NCI-H524 treated with DMSO at 0.1 percent for 48 hours (cell line): Measurements from ENCODE around the gene FAM217A.
"Not testable (repeated sequence)": the region's sequence is repeated elsewhere in the genome, so short reads cannot be mapped to it uniquely, and the experiment has no call there.

Experiments
- DNase-seq: peaks from one replicate; lab custom pipeline; 2025; lab: John Stamatoyannopoulos, UW

The FAM217A gene, protein sequence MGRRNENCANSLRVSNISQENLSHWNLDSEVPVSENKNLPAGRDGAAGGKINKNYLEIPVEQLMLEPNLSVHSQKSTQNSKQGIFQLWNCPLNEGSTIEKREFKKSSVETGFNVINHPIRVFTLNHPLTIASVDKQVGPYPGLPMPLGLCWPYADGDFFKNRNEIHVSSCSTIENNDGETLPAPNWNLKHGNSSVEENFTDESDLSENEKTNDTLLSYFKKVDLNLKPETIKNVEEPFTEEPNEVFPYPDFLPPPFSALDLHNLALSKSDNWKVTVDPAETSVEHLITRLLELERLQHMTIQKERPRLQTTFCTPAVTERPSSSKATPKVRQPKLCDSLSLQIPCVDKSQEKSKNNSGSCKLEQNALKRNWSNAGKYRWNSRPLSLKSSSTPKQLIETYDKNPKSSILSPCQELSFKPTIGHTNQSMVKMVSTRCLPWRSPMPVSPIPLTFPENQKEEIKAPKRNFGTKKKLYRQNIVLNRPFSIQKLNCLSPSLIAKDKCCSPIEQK

GRCh38 chr6:4078691-4079471 is at the start of gene FAM217A:
Gene FAM217A (minus strand): TSS chr6:4079137. CDS start chr6:4077414, 1,723 bp downstream.
- DNase-seq, result no peak

DNA sequence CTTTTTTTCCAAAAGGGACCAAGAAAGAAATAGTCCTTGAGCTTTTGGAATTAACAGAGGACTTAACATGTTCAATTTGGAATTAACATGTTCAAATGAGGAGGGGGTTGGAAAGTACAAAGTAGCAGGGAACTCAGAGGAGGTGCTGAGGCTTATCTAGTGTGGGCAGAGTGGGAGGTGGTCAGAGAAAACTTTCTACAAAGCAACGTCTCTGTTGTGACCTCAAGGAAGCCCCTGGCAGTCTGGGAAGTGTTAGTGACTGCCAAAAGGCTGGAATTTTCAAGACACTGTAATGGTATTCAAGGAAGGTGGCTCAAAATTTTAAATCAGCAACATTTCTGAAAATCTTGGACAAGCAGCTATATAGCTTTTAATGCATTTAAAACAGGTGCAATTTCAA is 49.1 kb upstream of the FAM217A start:
- DNase-seq, result no peak

DNA sequence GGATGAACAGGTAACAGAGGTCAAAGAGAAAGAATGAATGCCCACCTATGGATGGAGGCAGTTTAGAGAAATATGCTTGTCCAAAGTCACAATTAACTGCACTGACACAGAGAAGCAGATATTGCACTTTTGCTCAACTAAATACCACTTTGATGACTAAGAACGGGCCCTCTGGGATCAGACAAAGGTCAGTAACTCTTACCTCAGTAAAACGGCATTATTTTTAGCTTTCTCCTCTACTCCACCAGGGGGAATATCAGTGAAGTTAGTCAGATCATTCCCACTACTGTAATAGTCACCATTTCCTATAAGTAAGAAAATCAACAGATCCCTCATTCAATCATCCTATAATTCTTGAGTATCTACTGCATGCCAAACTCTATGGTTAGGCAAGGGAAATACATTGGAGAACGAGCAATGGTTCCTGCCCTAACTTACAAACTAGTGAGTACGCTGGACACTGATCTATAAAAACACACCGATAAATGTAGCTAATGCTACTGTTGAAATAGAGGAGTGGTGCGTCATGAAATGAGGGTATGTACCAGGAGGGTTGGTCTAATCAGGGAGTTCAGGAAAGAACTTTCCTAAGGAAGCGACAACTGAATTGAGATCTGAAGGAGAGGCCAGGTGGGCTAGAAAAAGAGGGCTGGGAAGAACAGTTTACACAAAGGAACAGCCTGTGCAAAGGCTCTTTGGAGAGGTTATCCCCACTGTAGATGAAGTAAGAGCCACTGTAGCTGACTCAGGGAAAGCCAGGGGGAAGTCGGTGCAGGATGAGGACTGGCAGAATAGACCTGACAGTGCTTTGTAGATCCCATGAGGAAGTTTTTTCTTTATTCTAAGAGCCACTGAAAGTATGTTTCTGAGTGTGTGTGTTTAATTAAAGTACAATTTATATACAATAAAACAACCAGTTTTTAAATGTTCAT is 47.3 kb upstream of the FAM217A start:
- DNase-seq, result no peak

- DNase-seq, result no peak
Observed at GRCh38 chr6:4125500-4125899, 46.6 kb upstream of the FAM217A start.

- DNase-seq, result no peak
Observed at GRCh38 chr6:4124351-4124750, 45.4 kb upstream of the FAM217A start.

DNA sequence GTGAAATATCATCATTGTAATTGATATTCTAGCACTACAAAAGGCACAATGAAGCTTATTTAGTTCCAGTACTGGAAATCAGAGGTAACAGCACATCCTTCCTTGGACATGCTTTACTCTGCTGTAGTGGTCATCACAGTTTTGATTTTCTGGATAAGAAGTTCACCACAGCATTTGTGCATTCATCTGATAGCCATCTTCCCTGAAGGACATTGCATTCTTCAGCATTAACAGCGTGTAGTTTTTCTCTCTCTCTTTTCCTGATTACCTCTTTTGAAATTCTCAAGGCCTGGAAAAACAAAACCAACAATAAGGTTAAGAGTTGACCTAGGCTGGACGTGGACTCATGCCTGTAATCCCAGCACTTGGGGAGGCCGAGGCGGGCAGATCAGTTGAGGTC is 36.8 kb upstream of the FAM217A start:
- DNase-seq, result no peak

DNA sequence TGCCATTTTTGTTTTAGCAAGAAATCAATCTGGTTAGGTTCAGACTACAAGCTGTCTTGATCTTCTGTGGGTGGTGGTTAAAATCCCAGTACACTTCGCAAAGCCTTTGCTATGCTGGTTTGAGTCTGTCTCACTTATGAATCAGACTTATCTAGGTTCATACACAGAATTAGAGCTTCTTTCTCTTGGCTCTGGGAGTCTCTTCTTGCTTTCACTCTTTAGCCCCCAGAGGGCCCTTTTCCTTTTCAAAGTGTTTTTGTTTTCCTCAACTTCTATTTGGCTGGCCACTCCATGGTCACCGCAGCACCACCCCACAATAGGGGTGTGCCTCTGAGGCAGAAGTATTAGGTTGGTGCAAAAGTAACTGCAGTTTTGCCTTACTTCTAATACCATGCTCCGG is 35.2 kb upstream of the FAM217A start:
- no peak for DNase-seq

DNA sequence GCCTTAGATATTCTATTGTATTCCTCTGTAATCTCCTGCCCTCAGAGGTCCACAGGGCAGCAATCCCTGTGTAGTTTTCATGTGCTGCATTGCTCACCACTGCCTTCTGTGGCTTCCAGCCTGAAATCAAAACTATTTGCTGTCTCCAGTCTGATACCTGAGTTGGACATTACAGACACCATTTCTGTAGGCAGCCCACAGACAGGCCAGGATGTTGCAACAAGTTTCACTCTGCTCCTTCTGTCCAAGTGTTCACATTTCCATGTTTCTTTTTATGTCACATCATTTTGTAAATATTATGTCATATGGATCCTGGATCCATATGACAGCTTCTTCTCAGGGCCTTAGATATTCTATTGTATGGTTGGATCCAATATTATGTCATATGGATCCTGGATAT is 34.7 kb upstream of the FAM217A start:
- DNase-seq, result no peak

GRCh38 chr6:4112366-4112765 is 33.4 kb upstream of the FAM217A start:
- DNase-seq, result no peak

DNA sequence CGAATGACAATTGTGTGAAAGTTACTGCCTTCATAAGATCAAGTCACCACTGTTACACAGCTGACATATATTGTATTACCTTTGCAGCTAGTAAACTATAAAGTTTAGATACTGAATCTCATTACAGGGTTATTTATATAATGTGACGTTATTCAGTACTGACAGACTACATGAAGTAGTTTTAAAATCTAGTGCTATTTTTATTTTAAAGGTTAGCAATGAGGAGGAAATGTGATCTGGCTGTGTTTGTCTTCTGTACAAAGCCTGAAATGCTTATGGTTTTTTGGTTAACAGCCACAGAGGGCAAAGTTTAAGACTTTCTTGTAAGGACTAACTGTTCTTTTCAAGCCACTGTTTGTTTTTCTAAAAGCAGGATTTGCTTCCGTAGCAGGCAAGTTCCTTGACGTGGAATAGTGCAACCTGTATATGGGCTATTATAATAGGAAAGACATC is 30.5 kb upstream of the FAM217A start:
- DNase-seq, result not testable (repeated sequence)

- no peak for DNase-seq
Observed at GRCh38 chr6:4108561-4109093, 29.7 kb upstream of the FAM217A start.

DNA sequence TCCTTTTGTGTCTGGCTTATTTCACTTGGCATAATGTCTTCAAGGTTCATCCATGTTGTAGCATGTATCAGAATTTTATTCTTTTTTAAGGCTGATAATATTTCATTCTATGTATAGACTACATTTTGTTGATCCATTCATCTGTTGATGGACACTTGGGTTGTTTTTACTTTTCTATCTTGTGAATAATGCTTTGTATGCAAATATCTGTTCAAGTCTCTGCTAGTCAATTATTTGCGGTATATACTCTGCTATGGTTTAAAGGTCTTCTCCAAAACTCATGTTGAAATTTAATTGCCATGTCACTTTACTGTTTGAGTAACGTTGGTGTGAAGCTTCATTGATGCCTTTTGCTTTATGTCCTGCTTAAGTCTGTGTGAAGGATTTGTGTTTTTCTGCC is 28.9 kb upstream of the FAM217A start:
- no peak for DNase-seq

DNA sequence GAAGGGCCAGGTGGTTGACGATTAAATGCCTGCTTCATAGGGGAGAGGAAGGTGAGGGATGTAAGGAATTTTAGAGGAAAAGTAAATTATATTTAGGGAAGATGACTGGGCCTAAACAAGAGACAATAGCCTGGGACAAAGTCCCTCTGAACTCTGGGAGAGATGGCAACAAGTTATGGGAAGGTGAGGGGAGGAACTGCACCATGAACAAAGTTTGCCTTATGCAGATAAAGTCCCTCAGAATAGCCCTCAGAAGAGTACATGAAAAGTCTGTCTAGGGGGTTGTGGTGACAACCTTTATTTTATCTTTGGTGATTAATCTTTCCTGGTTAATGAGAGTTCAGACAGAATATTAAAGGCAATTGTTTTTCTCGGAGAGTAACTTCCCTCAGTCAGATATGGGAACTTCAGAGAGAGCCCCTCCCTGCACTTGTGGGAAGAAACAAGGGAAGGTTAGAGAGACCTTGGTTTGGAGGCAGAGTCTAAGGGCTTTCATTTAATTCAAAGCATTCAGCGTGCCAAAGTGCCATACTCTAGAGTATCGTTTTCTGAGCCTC is 27.1 kb upstream of the FAM217A start:
- no peak for DNase-seq

DNA sequence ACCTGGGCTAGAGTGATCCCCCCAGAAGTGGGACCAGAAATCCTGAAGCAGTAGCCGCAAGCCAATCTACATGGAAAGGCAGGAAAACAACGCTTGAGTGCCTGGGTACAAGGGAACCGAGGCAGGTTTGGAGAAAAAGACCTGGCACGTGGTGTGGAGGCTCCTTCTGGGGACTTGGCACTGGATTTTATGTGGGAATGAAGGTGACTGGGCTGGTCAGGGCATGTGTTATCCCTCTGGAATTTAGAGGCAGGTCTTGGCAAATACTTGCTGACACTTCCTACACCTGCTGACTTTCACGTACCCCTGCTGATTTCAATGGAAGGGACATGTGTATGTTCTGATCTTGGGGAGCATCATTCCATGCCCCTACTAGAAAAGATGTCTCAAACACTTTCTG is 25.0 kb upstream of the FAM217A start:
- no peak for DNase-seq

- DNase-seq, result peak; percentile 80
Observed at GRCh38 chr6:4102687-4103244, 23.8 kb upstream of the FAM217A start.

- DNase-seq, result no peak
Observed at GRCh38 chr6:4101298-4101697, 22.4 kb upstream of the FAM217A start.

DNA sequence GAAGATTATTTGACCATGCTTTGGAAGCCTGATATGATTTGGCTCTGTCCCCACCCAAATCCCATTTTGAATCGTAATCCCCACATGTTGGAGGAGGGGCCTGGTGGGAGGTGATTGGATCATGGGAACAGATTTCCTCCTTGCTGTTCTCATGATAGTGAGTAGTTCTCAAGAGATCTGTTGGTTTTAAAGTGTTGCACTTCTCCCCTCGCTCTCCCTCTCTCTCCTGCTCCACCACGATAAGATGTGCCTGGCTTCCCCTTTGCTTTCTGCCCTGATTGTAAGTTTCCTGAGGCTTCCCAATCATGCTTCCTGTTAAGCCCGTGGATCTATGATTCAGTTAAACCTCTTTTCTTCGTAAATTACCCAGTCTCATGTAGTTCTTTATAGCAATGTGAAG is 21.7 kb upstream of the FAM217A start:
- DNase-seq, result no peak

DNA sequence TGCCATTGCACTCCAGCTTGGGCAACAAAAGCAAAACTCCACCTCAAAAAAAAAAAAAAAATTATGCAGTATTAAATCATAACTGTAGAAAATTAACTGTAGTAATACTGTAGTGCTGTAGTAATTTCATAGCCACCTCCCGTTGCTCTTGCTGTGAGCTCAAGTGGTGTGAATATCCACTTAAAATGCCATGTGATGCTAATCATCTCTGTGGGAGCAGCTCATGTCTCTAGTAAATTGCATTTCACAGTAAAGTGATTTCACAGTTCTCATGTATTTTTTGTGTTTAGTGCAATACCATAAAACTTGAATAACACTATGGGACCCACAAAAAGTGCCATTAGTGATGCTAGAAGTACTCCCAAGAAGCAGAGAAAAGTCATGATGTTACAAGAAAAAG is 14.4 kb upstream of the FAM217A start:
- peak; percentile 33 for DNase-seq

DNA sequence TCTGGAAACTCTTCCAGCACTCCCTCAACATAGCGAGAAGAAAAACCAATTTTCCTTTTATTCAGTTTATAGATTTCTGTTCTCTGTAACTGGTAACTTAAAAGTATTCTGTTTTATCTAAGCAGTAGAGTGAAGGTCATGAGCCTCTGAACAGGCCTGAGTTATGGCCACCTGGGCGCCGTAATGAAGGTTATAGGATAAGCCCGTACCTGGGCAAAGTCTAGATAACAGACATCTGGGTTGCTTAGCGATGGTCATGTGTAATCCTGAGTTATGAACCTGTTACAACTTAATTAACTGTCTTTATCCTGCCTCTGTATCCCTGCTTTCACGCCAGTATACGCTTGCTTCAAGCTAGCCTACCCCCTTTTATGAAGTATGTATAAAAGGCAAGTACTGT is 13.0 kb upstream of the FAM217A start:
- DNase-seq, result no peak

- DNase-seq, result not testable (repeated sequence)
Observed at GRCh38 chr6:4090043-4090442, 11.1 kb upstream of the FAM217A start.

- DNase-seq, result no peak
Observed at GRCh38 chr6:4088704-4089103, 9.8 kb upstream of the FAM217A start.
